ENCODE measurements around the gene DNAJB12.
"Not testable (repeated sequence)": the region's sequence is repeated elsewhere in the genome, so short reads cannot be mapped to it uniquely, and the experiment has no call there.

Gene DNAJB12

DNA sequence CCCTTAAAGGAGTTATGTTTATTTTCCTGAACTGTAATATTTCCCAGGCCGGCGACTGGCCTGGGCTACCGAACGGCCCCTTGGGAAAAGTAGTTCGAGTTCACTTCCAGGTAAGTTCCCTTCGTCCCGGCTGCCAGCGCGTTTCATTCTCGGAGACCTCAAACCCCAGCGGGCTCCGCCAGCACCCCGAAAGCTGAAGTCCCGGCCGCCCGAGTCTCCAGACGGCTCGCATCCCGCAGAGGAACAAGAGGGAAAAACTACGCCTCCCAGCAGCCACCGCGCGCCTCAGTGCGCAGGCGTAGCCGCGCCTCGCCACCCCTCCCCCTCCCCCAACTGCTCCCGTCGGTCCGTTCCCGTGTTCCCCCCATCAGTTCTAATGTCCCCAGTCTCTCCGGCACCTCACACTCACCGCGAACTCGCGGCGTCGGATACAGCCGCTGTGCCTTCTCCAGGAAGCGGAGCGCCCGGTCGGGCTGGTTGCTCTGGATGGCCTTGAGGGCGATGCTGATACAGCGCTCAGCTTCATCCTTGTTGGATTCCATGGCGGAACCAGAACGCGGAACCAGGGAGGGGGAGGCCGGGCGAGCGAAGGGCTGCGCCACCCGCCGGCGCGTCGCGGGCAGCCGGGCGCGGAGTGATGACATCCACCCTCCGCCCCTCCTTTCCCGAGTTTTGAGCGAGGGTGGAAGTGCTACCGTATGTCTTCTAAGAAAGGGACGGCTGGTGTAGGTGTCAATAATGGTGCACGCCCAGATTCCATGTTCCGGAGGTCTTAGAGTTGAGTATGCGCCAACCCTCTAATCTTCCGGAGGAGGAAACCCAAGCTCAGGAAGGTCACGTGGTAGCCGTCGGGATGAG, at the start of gene DNAJB12:
Gene DNAJB12 (minus strand): TSS at position 564 of the 858 bp plus-strand sequence. CDS start 22 bp downstream, at position 542.
- DNase-seq = peak; percentile 15 to 54

DNA sequence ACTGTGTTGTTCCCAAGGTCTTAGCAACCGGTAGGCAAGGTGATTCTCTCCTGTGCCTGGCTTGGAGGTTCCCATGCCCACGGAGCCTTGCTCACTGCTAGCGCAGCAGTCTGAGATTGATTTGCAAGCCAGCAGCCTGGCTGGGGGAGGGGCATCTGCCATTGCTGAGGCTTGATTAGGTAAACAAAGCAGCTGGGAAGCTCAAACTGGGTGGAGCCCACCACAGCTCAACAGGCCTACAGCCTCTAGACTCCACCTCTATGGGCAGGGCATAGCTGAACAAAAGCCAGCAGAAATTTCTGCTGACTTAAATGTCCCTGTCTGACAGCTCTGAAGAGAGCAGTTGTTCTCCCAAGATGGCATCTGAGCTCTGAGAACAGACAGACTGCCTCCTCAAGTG, 40.9 kb upstream of the DNAJB12 start:
- DNase-seq = not testable (repeated sequence)

DNA sequence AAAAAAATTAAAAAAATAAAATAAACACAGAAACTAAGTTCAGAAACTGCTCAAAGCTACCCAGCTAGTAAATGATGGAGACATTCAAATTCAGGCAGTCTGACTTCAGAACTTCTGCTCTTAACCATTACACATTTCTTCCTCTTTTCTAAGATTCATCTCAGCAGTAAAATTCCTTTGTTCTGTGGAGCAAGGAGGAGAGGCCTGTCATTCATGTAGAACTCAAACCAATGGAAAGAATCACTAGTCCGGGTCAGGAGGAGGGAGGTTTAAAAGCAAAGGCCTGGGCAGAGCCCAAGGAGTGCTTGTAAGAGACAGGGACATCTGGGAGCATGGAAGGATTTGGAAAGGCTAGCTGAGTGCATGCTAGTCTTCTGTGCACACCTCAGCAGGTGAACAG, 37.9 kb upstream of the DNAJB12 start:
- no peak for DNase-seq

DNA sequence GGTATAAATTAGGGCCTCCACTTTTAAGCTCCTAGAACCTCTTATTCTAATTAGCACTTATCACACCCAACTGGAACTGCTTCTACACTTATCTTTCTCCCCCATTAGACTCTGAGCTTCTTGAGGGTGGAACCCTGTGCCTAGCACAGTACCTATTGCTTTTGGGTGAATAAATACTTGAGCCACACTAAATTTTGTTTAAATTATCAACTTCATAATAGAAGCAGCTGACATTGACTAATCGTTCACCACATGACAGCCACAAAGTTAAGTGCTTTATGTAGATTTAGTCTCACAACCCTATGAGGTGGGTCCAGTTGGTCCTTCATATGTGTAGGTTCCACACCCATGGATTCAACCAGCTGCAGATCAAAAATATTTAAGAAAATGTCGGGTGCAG, 36.0 kb upstream of the DNAJB12 start:
- no peak for DNase-seq

DNA sequence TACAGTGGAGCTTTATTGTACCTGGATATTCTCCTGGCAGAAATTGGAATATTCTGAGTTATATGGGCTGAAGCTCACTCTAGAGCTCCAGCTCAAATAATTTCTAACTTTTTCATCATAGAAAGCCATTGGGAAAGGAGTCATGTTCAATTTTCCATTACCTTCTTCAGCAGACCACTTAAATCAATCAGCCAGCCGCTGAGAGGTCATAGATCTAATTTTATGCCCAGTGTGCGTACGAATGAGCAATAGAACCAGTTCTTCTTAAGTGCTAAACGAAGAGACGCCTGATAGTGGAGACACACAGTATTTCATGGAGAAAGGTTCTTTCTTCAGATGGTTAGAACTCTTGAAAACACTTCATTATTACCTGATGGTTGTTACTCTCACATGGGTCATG, 35.0 kb upstream of the DNAJB12 start:
- no peak for DNase-seq

DNA sequence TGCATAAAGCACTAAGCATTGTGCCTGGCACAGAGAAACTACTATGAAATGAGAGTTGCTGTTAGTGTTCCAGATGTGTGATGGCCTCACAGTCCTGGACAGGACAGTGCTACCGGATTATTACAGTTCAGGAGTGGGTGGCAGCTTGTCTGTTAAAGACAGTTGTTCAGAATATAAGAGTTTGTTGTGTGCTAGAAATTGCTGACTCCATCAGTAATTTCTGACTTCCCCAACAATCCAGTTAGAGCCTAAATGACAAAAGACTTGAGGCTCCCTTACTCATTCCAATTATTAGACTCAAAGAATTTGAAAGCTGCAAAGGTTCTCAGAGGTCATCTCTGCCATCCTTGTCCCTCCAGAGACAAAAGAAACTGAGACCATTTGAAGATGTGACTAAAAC, 34.3 kb upstream of the DNAJB12 start:
- DNase-seq = no peak

DNA sequence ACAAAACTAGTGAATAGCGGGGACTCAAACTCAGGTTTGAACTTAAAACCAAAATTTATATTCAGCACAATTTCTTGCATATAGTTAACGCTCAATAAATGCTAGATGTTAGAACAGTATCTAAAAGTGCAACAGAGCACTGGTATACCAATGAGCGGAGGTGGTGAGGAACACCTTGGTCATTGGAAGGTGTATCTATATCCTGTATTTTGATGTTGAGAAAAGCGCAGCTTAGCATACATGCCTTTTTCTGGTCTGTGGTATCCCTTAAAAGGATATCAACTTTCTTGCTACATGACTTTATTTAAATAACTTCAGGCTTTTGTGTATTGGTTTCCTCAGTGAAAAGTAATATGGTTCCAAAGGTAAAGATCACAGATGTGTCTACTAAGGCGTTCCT, 33.3 kb upstream of the DNAJB12 start:
- no peak for DNase-seq

DNA sequence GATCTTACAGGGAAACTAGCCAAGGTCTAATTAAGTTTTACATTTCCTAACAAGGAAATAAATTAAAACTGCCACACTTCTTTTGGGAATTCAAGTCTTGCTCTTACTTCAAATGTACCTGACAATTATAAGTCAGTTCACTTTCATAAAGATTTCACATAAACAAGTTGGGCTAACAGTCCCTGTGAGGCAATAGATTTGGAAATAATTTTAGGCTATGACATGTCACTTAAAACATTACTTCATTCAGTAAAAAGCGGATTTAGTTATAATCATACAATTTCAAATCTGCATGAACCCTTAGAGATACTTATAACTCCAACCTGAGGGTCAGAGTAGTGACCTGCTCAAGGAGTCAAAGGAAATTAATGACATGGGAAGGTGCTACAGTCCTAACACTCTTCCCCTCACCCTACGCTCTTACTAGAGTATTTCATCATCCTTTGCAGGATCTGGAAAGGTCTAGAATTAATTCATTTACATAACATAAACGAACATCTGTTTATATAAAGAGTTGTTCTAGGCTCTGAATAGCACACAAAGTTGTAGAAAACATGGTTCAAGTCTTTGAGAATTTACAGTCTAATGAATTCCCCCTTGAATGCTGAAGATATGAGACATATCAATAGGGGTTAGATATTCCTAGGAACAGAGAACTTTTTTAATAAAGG, 32.3 kb upstream of the DNAJB12 start:
- no peak for DNase-seq

DNA sequence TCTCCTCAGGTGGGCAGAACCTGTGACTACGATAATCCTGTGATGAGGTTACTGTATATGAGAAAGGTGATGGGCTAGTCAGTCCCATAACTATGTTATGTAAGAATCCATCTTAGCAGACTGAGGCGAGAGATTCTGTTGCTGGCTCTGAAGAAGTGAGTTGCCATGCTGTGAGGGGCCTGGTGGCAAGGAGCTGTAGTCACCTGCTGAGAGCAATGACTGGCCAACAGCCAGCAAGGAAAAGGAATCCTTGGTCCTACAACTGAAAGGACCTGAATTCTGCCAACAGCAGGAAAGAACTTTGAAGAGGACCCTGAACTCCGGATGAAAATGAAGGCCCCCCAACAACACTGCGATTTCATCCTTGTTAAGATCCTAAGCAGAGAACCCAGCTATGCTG, 31.0 kb upstream of the DNAJB12 start:
- no peak for DNase-seq

DNA sequence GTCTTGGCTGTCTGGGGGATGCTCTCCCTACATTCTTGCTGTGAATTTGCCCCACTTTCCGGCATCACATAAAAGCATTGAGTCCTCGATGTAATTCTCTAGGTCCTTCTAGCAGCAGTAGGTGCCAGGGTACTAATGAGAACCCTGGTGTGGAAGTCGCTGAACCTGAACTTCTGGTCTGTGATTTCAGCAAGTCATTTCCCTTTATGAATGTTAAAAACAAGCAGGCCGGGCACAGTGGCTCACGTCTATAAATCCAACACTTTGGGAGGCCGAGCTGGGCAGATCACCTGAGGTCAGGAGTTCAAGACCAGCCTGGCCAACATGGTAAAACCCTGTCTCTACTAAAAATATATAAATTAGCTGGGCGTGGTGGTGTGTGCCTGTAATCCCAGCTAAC, 30.3 kb upstream of the DNAJB12 start:
- not testable (repeated sequence) for DNase-seq

DNA sequence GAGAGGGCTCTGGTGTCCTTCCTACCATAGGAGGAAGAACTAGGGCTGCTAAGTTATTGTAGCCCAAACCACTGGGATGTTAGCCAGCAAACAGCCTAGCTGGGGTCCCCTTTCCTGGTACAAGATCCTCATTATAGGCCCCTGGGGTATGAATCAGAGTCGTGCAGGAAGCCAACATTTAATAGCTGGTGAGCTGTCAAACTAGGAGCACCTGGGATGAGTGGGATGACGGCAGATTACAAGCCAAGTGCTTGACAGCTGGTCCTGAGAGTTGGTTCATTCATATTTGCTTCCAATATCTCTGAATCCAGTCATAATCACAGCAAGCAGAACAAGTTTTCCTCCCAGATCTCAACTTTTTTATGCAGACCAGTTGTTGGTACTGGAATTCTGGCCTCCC, 25.1 kb upstream of the DNAJB12 start:
- DNase-seq = no peak

DNA sequence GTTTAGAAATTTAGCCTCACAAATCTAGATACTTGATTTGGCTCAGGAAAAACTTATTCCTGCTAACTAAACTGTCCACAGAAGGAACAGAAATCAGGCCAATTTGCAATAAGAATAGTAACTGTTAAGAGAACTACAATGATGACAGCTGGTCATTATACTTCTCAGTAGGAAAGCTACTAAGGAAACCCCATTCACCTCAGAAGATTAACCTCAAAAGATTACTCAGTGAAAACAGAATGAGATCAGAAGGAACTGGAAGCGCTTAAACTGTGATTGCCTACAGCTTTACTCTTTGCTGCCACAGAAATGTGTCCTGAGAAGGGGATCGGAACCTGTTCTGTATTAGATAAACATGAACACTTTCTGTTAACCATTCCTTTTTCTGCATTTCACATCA, 24.3 kb upstream of the DNAJB12 start:
- no peak for DNase-seq

DNA sequence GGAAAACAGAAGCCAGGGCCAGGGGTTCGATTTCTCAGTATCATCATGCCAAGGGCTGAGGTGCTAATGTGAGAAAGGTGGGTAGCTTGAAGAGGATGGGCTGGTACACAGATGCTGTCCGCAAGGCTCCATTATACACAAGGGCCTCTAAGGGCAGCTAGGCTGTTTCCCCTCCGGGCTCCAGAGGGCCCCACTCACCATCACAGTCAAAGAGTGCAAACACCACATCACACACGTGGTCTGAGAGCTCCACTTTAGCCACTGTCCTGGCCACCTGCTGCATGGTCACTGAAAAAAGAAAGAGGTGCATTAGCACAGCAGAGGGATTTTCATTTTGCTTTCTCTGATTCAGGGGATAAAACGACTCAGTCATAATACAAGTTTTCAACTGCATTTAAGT, 20.9 kb upstream of the DNAJB12 start:
- DNase-seq = no peak

DNA sequence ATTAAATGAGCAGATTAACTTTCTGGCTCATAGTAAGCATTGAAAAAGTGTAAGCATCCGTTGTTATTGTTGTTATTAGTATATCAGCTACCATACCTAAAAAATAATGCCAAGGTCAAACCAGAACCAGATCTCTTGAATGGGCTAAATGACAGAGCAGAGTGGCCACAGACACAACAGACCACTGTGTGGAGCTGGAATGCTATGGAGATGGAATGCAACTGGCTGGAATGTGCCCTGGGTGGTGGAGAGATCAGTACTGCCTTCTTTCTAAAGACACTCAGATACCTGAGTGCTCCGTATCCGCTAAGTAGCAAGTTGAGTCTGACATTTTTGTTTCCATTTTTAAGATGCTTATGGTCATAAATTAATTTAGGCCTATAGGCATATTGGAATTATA, 20.5 kb upstream of the DNAJB12 start:
- no peak for DNase-seq

DNA sequence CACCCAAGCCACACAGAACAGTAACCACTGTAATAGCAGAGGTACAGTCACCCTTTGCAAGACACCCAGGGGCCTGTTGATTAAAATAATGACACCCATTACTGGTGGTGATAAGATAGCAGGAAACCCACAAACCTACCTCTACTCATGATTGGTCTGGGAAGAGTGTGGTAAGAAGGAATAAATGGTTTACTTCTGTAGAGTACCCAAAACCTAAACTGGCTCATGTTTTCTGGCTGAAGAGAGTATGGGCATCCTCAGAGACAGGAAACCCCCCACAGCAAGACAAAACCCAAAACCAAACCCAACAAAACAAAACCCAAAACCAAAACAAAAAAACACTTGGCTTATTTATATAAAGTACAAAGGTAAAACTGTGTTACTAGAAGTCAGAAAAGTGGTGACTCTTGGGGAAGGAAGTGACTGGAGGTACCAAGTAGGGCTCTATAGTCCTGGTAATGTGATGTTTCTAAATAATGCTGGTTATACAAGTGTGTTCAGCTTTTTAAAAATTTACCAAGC, 15.5 kb upstream of the DNAJB12 start:
- DNase-seq = no peak

DNA sequence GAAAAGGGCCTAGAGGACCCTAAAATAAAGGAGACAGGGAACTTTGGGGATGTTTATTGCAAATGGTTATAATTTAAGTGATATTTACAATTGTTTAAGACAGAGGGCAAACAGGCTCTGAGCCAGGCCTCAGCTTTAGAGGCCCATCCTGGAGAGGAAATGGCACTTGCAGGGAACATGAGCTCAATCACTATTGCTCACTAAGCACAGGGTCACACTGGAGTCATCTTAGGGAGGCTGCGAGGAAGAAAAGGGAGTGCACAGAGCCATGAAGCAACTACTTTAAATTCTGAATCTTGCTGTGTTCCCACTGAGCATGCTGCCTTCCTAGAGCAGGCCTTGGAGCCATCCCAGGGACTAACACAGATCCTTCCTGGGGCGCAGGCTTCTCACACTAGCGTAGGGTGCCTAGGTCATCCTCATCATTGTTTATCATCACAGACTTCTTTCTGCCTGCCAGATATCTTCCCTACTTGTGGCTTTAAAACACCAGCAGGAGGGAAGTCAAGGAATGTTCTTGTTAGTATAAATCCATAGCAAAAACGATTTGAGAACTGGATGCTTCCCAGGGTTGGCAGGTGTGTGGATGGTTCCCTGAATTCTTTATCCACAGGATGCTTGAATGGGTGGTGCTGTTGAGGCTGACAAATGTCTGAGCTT, 12.7 kb upstream of the DNAJB12 start:
- no peak for DNase-seq

DNA sequence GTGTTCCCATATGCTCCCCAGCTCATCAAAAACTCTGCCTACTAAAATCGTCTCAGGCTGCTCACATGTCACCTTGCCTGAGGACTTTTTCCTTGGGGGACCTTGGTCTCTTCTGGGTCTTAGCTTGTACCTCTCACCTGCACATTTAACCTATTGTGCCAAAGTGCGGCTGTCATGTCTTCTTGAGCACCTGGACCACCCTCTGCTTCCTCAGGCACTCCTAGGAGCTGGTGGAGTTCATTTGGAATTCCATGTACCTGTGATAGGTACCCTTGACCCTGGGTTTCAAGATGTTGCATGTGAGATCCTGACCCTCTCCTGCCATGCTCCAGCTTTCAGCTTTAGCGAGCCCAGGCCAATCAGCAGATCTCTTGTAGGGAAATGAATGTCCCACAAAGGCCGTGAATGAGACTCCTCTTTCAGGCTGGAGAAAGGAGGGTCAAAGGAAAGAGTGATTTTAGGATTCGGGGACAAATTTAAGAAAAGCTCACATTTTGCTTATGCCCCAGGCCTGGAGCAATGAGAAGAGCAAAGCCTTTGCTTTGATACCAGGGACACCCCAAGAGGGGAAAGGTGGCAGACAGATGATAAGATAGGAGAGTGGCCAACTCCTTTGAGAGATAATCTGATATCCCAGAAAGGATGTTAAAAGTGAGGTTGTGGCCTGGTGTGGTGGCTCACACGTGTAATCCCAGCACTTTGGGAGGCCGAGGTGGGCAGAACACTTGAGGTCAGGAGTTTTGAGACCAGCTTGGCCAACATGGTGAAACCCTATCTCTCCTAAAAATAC, 10.6 kb upstream of the DNAJB12 start:
- no peak for DNase-seq

DNA sequence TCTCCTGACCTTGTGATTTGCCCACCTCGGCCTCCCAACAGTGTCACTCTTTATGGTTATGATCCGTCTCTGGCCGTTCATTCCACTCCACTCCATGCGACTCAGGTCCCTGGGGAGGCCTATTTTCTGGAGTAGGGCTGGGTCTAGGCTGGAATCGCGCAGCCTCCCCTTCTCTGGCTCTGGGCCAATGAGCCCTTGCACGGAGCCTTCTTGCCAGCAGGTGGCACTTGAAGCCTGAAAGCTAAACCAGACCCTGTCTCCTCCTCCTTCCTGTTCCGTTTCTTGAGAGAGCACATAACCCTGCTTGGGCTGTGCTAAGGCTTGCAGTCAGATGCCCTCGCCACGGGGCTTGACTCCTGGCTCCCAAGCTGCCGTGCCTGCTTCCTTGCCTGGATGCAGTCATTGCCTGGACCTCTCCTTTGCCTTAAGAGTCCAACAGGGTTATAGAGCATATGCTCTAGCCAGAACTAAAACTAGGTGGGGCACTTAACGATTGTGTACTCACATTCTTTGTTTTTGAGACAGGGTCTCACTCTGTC, 9.6 kb upstream of the DNAJB12 start:
- DNase-seq = peak; percentile 45 to 70

DNA sequence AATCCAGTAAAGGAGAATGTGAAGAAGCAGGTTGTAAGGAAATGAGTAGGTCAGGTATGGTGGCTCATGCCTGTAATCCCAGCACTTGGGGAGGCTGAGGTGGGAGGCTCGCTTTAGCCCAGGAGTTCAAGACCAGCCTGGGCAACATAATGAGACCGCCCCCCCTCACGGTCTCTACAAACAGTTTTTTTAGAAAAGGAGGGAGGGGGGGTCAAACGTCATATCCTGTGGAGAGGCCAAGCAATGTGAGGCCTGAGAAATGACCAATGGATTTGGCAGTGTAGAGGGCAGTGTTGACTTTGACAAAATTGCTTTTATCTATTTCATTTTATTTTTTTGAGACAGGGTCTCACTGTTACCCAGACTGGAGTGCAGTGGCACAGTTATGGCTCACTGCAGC, 2.3 kb upstream of the DNAJB12 start:
- no peak for DNase-seq

DNA sequence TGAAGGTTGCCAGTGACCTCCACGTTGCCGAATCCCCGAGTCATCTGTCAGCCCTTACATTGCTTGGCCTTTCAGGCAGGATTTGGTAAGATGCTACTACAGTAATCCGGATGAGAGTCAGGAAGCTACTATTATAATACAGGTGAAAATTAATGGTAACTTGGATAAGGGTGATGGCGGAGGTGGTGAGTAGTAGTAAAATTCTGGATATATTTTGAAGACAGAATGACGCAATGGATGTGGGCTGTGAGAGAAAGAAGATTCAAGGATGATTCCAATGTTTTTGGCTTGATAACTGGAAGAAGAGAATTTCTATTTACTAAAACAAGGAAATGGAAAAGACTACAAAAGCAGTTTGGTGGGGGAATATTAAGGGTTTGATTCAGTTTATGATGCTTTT, 1.4 kb upstream of the DNAJB12 start:
- no peak for DNase-seq

DNA sequence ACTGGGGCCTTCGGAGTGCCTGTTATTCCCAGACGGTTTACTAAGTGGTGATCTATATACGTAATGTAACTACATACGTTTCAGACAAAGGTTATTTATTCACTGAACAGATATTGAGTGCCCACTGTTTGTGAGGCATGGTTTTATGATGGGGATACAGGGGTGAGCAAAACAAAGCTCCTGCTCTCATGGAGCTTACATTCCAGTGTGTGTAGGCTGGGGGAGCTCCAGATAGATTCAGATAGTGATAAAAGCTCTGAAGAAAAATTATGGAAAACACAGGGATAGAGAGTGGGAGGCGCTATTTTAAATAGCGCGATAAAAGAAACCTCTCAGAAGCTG, 466 bp upstream of the DNAJB12 start:
- no peak for DNase-seq

DNA sequence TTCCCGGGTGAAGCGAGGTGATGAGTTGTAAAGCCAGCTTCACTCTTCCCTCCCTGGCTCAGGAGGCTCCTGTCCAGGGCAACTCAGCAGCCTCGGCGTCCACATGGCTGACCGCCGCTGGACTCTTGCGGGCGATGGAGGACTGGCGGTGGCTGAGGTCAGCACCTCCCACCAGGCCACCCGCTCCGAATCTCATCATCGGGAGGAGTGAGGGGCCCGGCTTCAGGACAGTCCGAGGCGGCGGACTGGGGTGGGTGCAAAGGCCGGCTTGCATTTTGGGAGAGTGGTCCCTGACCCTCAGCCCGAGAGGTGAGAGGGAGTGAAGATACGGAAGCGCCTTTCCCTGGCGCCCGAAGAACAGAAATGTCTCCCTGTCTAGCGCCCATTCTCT, 759 bp downstream of the DNAJB12 start:
- DNase-seq = no peak

Data from cerebellar nuclear complex (tissue), 1 donor.